ENCODE measurements around the gene TYMS.

Gene TYMS

DNA sequence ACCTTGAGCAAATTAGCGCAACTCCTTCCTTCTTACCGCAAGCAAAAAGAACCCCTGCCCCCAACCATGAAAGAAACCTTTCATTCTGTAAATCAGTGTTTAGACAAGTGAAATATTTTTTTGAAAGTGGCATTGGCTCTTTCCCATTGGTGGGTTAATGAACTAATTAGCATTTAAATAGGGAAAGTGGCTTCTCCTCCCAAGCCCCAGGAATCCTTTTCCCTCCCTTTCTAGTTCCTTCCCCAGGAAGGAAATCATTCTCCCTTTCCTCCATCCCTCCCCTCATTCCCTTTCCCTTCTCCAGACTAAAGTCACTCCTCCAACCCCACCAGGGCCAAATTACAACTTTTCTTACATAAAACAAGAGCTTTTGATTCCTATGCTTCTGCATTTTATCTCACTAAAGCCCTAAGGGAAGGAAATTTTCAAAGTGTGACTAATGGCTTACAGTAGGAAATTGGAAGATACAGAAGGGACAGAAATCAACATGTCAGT lies 22.9 kb upstream of the TYMS start:
- intact Hi-C loops (cut with DNase I), result no loop called here
- no peak for DNase-seq

DNA sequence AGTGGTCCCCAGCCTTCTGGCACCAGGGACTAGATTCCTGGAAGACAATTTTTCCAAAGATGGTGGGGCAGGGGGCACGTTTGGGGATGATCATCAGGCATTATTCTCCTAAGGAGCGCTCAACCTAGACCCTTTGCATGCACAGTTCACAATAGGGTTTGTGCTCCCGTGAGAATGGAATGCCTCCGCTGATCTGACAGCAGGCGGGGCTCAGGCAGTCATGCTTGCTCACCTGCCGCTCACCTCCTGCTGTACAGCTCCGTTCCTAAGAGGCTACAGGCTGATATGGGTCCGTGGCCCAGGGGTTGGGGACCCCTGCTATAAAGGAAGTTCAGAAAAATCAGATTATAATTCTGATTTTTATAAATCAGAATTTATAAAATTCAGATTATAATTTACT lies 22.3 kb upstream of the TYMS start:
- DNase-seq, result no peak
- intact Hi-C loops (cut with DNase I), result no loop called here

DNA sequence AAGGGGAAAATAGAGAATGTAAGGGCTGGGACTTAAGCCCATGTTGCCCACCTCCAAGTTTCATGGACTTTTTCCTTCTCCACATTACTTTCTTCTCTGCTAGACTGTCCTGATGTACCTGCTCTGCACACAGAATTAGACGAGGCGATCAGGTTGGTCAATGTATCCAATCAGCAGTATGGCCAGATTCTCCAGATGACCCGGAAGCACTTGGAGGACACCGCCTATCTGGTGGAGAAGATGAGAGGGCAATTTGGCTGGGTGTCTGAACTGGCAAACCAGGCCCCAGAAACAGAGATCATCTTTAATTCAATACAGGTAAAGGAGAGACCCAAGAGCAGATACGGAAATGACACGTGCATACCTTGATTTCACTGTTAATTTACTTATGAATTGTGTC lies 16.2 kb upstream of the TYMS start:
- intact Hi-C loops (cut with DNase I), result no loop called here

DNA sequence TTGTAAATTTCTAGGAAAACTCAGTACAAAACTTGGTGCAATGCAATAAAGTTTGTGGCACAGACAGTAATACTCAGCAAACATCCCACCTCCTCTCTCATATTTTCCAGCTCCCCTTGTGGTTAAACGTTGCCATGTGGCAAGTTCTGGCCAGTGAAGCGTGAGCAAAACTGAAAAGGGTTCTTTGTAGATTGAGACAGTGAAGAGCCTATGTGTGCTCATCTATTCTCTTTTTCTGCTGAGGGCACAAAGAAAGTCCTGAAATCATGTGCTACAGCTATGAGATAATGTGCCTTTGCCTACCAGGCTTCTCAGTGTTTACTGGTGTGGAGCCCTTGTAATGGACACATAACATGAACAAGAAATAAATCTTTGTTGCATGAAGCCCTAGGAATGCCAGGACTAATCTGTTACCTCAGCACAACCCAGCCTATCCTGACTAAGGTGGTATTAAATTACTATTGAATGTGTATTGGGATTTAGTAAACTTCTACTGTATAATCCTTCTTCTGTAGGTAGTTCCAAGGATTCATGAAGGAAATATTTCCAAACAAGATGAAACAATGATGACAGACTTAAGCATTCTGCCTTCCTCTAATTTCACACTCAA lies 13.0 kb upstream of the TYMS start:
- intact Hi-C loops (cut with DNase I), result no loop called here
- DNase-seq, result peak in 35 of 42 donors; percentile 13 to 89 (median 68)

More for the DNA sequence above, 16.2 kb upstream of the TYMS start:
- DNase-seq, result peak in 1 of 42 donors; percentile 18

DNA sequence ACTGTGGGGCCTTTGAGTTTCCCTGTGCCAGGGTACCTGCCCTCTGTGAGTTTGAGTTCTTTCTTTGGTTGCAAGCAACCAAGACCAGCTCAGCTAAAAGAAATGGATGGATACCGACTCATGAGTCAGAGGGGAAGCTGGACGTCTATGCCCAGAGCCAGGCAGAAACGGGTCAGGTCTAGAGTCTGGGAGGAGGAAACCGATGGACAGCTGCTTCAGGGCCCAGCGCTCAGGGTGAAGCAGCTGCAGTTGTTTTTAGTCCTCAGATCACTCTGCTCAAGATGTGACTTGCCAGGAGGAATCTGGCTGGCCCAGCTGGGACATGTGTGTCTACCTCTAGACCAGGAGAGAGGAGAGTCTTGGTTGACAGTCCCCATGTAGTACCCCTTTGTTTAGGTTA lies 10.1 kb upstream of the TYMS start:
- DNase-seq, result peak in 1 of 42 donors; percentile 31
- intact Hi-C loops (cut with DNase I), result no loop called here

DNA sequence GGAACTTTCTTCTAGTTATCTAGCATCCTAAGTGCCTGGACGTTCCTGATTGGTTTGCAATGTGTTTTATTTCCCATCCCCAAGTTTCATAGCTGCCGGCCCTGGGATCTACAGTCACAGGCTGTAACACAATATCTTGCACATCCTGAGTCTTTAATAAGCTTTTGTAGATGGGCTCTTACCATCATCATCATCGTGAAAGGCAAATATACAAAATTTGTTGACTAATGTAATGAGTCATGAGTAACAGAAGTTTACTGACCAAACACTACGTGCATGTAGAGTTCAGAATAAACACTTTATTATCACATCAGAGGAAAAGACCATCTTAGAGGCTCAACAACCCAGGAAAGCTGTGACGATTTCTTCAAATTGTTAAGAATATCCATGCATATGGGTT lies 8.1 kb upstream of the TYMS start:
- intact Hi-C loops (cut with DNase I), result no loop called here
- no peak for DNase-seq

DNA sequence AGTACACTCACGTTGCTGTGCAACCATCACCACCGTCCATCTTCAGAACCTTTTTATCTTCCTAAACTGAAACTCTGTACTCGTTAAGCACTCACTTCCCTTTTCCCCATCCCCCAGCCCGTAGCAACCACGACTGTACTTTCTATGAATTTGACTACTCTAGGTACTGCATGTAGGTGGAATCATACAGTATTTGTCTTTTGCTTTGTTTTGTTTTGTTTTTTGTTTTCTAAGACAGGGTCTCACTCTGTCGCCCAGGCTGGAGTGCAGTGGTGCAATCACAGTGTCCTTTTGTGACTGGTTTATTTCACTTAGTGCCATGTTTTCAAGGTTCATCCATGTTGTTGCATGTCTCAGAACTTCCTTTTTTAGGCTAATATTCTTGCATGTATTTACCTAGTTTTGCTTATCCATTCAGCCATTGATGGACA lies 7.0 kb upstream of the TYMS start:
- intact Hi-C loops (cut with DNase I), result loop anchor here (10.0 kb wide), 1 partner anchor 64 kb away; the partner anchor contains the start of gene ENOSF1
- no peak for DNase-seq

DNA sequence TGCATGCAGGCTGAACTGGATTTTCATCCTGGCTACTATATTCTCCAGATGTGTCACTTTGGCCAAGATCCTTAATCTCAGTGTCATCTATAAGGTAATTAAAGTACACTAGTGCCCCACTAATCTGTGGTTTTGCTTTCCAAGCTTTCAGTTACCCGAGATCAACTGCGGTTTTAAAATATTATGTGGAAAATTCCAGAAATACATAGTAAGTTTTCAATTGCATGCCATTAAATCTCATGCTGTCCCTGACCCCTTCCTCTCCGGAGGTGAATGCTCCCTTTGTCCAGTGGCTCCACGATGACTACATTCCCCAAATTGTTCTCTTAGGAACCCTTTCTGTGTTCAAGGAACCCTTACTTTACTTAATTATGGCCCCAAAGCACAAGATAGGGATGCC lies 5.3 kb upstream of the TYMS start:
- intact Hi-C loops (cut with DNase I), result loop anchor here (10.0 kb wide), 1 partner anchor 63 kb away; the partner anchor contains the start of gene ENOSF1
- DNase-seq, result no peak

DNA sequence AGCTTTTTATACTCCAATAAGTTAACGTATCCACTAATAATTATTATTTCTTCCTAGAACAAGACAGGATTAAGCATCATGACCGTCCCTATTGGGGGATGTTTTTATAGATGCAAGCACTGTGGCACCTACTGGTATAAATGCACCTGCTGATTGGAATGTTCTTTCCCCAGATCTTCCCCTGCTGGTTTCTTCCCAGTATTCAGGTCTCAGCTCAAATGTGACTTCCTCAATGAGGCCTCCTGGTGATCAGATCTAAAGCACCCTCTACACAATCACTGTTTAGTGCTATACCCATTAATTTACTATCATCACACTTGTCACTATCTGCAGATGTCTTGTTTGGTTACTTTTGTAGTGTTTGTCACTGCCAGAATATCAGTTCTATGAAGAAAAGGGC lies 3.9 kb upstream of the TYMS start:
- DNase-seq, result no peak
- intact Hi-C loops (cut with DNase I), result loop anchor here (10.0 kb wide), 1 partner anchor 61 kb away; the partner anchor contains the start of gene ENOSF1

DNA sequence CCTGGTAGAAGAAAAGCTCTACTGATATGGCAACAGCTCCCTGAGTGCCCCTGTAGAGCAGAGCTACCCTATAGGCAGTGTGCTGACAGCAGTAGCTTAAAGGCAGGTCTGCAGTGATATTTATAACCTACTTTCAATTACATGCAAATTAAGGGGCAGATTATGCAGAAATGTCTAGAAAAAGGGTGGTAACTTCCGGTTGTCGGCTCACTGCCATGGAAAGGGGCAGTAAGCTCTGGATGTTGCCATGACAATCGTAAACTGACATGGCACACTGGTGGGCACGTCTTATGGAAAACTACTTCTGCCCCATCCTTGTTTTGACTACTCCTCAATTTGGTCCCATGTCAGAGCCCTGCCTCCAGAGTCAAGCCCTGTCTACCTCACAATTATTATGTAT lies 2.9 kb upstream of the TYMS start:
- DNase-seq, result no peak
- intact Hi-C loops (cut with DNase I), result loop anchor here (10.0 kb wide), 1 partner anchor 60 kb away; the partner anchor contains the start of gene ENOSF1

DNA sequence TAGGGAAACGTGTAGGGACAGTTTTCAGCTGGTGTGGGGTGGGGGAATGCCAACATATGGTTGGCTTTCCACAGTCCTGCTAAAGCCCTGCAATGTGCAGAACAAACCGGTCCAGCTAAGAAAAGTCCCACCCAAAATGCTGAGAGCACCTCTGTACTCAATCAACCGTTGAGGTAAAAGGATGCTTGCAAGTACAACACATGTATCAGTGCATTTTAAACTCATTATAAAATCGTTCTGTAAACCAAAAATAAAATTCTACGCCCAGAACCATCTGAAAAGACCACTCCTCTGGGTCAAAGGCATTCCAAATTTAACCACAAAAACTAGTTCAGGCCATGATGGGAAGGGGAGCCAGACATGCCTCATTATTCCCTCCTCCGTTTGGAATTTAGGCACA lies 2.0 kb upstream of the TYMS start:
- DNase-seq, result no peak
- intact Hi-C loops (cut with DNase I), result loop anchor here (10.0 kb wide), 1 partner anchor 59 kb away; the partner anchor contains the start of gene ENOSF1

DNA sequence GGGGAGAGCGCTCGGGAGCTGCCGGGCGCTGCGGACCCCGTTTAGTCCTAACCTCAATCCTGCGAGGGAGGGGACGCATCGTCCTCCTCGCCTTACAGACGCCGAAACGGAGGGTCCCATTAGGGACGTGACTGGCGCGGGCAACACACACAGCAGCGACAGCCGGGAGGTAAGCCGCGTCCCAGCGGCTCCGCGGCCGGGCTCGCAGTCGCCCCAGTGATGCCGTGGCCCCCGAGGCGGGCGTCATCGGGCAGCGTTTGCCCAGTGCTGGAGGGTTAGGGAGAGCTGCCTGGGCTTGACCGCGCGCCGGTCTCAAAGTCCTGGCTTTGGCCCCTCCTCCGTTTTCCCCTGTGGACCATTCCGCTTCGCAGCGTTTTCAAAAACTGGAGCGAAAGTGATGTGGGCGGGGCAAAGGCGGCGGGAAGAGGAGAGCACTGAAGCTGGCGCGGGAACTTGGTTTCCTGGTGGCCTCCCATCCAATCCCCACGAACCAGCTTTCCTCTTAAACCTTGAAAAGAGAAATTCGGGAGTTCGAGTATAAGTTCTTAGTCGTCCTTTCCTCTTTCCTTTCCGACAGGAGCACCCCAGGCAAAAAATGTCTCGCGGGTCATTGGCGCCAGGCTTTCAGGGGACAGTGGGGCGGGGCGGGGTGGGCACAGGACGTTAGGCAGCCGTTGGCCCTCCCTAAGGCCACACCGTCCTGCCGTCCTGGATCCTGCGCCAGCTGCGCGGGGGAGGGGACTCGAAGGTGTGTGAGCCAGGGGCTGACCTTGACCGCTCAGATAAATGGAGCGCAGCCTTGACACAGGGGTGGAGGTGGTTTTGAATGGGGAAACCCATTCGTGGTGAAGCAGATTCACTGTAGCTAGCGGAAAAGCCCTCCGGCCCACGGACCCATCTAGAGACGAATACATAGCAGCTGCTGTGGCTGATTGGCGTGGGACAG lies 821 bp downstream of the TYMS start:
- intact Hi-C loops (cut with DNase I), result loop anchor here (10.0 kb wide), 1 partner anchor 57 kb away; the partner anchor contains the start of gene ENOSF1

DNA sequence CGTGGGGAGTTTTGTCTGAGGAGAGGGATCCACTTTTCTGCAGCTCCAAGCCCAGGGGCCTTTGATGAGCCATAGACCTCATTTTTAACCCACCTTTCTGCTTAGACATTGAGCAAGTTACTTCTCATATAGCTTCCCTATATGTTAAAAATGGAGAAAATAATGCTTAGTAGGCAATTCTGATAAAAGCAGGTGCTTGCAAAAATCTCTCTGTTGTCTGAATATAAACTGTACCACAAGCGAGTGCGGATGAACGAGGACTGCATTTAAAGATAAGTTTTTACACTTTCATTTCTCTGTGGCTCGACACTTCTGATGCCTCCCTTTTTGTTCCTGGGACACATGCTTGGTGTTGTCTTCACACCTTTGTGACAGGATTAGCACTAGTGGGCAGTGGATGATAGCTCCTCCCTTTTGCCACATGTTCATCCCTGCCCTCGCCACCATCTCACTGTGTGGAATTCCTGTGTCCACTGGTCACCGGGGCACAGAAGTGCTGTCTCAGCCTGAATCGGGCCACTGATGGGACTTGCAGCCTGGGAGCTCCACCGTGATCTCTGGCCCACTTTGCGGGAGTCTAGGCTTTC lies 1.6 kb downstream of the TYMS start:
- intact Hi-C loops (cut with DNase I), result loop anchor here (10.0 kb wide), 1 partner anchor 56 kb away; the partner anchor contains the start of gene ENOSF1

More for the DNA sequence above, 821 bp downstream of the TYMS start:
- DNase-seq, result peak; percentile 74 to 96 (median 86)

DNA sequence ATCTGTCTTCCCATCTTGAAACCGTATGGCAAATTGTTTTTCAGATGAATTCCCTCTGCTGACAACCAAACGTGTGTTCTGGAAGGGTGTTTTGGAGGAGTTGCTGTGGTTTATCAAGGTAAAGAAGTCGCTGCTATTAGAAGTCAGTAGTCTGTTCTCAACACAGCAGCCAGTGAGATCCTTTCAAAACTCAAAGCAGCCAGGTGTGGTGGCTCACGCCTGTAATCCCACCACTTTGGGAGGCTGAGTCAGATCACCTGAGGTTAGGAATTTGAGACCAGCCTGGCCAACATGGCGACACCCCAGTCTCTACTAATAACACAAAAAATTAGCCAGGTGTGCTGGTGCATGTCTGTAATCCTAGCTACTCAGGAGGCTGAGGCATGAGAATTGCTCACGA lies 2.1 kb downstream of the TYMS start:
- peak in 1 of 42 donors; percentile 6 for DNase-seq
- intact Hi-C loops (cut with DNase I), result loop anchor here (10.0 kb wide), 1 partner anchor 55 kb away; the partner anchor contains the start of gene ENOSF1

More for the DNA sequence above, 1.6 kb downstream of the TYMS start:
- DNase-seq, result peak in 1 of 42 donors; percentile 32

DNA sequence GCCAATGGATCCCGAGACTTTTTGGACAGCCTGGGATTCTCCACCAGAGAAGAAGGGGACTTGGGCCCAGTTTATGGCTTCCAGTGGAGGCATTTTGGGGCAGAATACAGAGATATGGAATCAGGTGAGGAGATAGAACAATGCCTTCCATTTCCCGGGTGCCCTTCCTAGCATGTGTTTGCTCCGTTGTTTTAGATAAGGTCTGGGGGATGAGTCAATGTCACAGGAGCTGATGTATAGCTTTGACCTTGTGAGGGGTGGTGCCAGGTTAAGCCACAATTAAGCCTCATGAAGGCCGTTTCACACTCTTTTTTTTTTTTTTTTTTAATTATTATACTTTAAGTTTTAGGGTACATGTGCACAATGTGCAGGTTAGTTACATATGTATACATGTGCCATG lies 4.7 kb downstream of the TYMS start:
- intact Hi-C loops (cut with DNase I), result no loop called here

DNA sequence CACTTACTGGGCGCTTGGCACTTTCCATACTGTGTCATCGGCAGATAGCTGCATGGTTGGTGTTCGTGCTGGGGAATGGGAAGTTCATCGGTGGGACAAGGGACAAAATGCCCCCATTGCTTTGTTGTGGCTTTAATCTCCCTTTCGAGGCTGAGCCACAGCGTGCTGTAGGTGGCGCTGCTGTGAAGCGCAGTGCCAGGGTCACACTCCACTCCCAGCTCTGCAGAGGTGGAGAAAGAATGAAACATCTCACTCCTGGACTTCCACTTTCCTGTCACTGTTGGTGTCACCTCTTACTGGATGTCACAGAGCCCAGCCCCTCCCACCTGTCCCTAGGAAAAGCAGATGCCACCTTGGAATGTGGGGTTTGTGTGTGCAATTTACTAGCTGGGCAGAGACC lies 8.7 kb downstream of the TYMS start:
- peak in 1 of 42 donors; percentile 41 for DNase-seq
- intact Hi-C loops (cut with DNase I), result no loop called here

More for the DNA sequence above, 4.7 kb downstream of the TYMS start:
- DNase-seq, result no peak

DNA sequence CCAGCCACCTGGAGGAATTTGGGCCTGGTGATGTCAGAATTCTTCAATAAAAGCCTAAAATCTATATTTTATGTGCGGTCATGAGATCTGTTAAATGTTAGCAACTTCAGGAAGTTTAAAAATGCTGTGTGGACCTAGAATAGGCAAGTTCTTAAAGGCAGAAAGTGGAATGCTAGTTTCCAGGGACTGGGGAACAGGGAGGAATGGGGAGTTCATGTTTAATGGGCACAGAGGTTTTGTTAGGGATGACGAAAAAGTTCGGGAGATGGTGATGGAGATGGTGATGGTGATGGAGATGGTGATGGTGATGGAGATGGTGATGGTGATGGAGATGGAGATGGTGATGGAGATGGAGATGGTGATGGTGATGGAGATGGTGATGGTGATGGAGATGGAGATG lies 9.2 kb downstream of the TYMS start:
- no peak for DNase-seq
- intact Hi-C loops (cut with DNase I), result no loop called here

DNA sequence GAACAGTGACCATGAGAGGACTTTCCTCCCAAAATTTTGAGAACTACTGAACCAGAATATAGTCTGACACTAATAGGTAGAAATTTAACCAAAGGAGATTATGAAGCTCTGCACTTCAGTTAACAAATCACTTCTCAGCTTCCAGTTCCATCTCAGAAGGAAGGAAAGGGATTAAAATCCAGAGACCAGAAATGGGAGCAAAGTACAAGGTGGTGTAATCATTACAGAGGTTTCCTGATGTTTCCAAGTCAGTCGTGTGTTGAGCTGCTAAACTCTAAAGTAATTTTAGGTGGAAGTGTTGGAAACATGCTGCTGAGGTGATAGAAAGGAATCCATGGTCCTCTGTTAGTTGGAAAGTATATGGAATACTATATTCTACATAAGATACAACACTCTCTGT lies 10.8 kb downstream of the TYMS start:
- intact Hi-C loops (cut with DNase I), result no loop called here
- DNase-seq, result no peak

DNA sequence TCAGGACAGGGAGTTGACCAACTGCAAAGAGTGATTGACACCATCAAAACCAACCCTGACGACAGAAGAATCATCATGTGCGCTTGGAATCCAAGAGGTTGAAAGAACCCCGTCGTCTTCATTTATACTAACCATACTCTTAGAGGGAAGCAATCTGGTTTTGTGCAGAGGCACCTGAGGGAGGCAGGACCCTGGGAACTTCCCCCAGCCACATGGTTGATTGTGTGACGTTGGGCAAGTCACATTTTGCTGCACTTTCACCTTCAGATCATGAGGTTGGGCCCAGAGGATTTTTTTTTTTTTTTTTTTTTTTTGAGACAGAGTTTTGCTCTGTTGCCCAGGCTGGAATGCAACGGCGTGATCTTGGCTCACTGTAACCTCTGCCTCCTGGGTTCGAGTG lies 11.6 kb downstream of the TYMS start:
- peak in 1 of 42 donors; percentile 21 for DNase-seq
- intact Hi-C loops (cut with DNase I), result no loop called here
